C4-2B (cell line): ENCODE data around the gene ZNF77.
"Not testable (repeated sequence)": the region's sequence is repeated elsewhere in the genome, so short reads cannot be mapped to it uniquely, and the experiment has no call there.

Experiments
- H3K27ac ChIP-seq: fragments of 450-650 bp; 2 replicates; pipeline ENCODE4 v1.5.1; 2017
- CTCF ChIP-seq: fragments of 450-650 bp; conservative IDR thresholded peaks from 2 replicates; pipeline ENCODE4 v1.5.1; 2017; ENCODE audit warnings: mild to moderate bottlenecking
- ZFX ChIP-seq: fragments of 450-650 bp; IDR thresholded peaks from 2 replicates; pipeline ENCODE4 v1.6.1; 2017

ZNF77 gene

GRCh38 chr19:2905918-2906519 is 38.8 kb downstream of the ZNF77 start:
- no peak for TF ChIP-seq CTCF
- no peak for TF ChIP-seq ZFX
- H3K27ac ChIP-seq: no peak overlapping the region

- H3K27ac ChIP-seq: not testable (repeated sequence)
Measured at GRCh38 chr19:2903326-2903725, 41.4 kb downstream of the ZNF77 start.

- H3K27ac ChIP-seq: no peak overlapping the region
- TF ChIP-seq CTCF (no peak), ZFX (no peak)
Measured at GRCh38 chr19:2902590-2903218, 42.1 kb downstream of the ZNF77 start.

GRCh38 chr19:2900296-2901252 is 44.2 kb downstream of the ZNF77 start, which contains the start of gene ZNF57:
Gene ZNF57, plus strand, starts transcription at chr19:2900928. Its CDS starts 118 bp downstream, at chr19:2901046.
- TF ChIP-seq CTCF (no peak), ZFX (no peak)
- peak within 1 kb of the TSS; percentile 67 for H3K27ac ChIP-seq

GRCh38 chr19:2896694-2897093 is 48.1 kb downstream of the ZNF77 start:
- TF ChIP-seq ZFX (no peak), CTCF (no peak)
- no peak overlapping the region for H3K27ac ChIP-seq

GRCh38 chr19:2890531-2890930 is 54.2 kb downstream of the ZNF77 start:
- not testable (repeated sequence) for H3K27ac ChIP-seq

- TF ChIP-seq ZFX (no peak), CTCF (no peak)
- H3K27ac ChIP-seq: no peak overlapping the region
Measured at GRCh38 chr19:2888731-2889224, 56.0 kb downstream of the ZNF77 start.

- H3K27ac ChIP-seq: no peak overlapping the region
- TF ChIP-seq ZFX (no peak), CTCF (peak; percentile 86)
Measured at GRCh38 chr19:2887391-2887914, 57.3 kb downstream of the ZNF77 start.
